ENCODE measurements around the gene FNBP1. TPM values are rescaled to one million over a fixed set of nuclear protein-coding genes. Genes with fewer than 3 reads are reported as not detected.
A peak's percentile ranks its signal among the peaks of the same experiment; 100 is the strongest.

FNBP1 gene
- total and polyA plus RNA-seq, 2 of the 8 experiments (the other 6 are each of a cell fraction or from before 2014, with no cell fraction given): 7.2 to 40.9 TPM

GRCh38 chr9:130042406-130042884 lies 544 bp downstream of the FNBP1 start (continued):
- TF ChIP-seq, protein P1, sequence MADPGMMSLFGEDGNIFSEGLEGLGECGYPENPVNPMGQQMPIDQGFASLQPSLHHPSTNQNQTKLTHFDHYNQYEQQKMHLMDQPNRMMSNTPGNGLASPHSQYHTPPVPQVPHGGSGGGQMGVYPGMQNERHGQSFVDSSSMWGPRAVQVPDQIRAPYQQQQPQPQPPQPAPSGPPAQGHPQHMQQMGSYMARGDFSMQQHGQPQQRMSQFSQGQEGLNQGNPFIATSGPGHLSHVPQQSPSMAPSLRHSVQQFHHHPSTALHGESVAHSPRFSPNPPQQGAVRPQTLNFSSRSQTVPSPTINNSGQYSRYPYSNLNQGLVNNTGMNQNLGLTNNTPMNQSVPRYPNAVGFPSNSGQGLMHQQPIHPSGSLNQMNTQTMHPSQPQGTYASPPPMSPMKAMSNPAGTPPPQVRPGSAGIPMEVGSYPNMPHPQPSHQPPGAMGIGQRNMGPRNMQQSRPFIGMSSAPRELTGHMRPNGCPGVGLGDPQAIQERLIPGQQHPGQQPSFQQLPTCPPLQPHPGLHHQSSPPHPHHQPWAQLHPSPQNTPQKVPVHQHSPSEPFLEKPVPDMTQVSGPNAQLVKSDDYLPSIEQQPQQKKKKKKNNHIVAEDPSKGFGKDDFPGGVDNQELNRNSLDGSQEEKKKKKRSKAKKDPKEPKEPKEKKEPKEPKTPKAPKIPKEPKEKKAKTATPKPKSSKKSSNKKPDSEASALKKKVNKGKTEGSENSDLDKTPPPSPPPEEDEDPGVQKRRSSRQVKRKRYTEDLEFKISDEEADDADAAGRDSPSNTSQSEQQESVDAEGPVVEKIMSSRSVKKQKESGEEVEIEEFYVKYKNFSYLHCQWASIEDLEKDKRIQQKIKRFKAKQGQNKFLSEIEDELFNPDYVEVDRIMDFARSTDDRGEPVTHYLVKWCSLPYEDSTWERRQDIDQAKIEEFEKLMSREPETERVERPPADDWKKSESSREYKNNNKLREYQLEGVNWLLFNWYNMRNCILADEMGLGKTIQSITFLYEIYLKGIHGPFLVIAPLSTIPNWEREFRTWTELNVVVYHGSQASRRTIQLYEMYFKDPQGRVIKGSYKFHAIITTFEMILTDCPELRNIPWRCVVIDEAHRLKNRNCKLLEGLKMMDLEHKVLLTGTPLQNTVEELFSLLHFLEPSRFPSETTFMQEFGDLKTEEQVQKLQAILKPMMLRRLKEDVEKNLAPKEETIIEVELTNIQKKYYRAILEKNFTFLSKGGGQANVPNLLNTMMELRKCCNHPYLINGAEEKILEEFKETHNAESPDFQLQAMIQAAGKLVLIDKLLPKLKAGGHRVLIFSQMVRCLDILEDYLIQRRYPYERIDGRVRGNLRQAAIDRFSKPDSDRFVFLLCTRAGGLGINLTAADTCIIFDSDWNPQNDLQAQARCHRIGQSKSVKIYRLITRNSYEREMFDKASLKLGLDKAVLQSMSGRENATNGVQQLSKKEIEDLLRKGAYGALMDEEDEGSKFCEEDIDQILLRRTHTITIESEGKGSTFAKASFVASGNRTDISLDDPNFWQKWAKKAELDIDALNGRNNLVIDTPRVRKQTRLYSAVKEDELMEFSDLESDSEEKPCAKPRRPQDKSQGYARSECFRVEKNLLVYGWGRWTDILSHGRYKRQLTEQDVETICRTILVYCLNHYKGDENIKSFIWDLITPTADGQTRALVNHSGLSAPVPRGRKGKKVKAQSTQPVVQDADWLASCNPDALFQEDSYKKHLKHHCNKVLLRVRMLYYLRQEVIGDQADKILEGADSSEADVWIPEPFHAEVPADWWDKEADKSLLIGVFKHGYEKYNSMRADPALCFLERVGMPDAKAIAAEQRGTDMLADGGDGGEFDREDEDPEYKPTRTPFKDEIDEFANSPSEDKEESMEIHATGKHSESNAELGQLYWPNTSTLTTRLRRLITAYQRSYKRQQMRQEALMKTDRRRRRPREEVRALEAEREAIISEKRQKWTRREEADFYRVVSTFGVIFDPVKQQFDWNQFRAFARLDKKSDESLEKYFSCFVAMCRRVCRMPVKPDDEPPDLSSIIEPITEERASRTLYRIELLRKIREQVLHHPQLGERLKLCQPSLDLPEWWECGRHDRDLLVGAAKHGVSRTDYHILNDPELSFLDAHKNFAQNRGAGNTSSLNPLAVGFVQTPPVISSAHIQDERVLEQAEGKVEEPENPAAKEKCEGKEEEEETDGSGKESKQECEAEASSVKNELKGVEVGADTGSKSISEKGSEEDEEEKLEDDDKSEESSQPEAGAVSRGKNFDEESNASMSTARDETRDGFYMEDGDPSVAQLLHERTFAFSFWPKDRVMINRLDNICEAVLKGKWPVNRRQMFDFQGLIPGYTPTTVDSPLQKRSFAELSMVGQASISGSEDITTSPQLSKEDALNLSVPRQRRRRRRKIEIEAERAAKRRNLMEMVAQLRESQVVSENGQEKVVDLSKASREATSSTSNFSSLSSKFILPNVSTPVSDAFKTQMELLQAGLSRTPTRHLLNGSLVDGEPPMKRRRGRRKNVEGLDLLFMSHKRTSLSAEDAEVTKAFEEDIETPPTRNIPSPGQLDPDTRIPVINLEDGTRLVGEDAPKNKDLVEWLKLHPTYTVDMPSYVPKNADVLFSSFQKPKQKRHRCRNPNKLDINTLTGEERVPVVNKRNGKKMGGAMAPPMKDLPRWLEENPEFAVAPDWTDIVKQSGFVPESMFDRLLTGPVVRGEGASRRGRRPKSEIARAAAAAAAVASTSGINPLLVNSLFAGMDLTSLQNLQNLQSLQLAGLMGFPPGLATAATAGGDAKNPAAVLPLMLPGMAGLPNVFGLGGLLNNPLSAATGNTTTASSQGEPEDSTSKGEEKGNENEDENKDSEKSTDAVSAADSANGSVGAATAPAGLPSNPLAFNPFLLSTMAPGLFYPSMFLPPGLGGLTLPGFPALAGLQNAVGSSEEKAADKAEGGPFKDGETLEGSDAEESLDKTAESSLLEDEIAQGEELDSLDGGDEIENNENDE (IDR thresholded peaks at IDR 0.05; ENCODE audit: insufficient replicate concordance, low read length): no peak
- TF ChIP-seq E2F6 (IDR thresholded peaks at IDR 0.05) (no peak), TAF1 (IDR thresholded peaks at IDR 0.05; ENCODE audit: low read depth, low read length) (0 out of 2 replicates have a peak, but pooled peaks have one; percentile 13), KDM4A (IDR thresholded peaks at IDR 0.05; ENCODE audit: low read depth, low read length, severe bottlenecking) (peak; percentile 68)
